Measurements from ENCODE around the gene TTC13.

DNA sequence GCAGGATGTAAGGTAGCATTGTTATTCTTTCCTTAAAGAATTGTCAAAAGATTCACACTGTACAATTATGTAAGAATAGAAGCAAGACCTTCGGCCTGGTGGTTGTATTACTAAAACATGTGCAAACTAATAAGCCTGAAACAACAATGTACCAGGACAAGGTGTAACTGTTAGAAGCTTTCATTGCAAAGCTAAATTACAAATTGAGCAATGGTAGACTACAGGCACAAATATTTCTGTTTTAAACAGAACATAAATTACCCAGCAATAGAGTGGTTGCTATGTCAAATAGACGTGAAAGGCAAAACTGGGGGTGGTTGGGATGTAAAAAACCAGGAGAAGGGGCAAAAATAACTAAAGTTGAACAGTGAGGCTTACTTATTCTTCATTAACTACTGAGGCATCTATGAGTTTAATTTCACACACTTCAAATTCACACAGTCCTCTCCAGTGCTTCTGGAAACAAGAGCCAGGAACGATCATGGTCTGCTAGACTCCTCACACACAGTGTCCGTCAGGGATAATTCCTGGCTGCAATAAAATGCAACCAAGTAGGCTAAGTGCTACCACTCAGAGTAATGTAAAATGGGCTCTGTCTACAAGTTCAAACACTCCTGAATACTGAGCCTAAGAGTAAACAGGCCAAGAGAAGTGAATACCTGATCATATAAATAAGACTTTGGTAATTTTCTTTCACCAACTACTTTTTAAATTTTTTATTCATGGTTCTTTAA, 71.0 kb downstream of the TTC13 start:
- no peak for TF ChIP-seq GABPA (IDR thresholded peaks at IDR 0.05 in 1 of 2, conservative IDR thresholded peaks at IDR 0.05 in 1 of 2)
- no peak for TF ChIP-seq CTCF (IDR thresholded peaks at IDR 0.05; ENCODE audit: low read depth, low read length, missing input control)
- no peak for TF ChIP-seq YY1 (IDR thresholded peaks at IDR 0.05)
- no peak for TF ChIP-seq REST (IDR thresholded peaks at IDR 0.05)
- no peak for TF ChIP-seq ATF3 (IDR thresholded peaks at IDR 0.05)
- TF ChIP-seq, protein P1, sequence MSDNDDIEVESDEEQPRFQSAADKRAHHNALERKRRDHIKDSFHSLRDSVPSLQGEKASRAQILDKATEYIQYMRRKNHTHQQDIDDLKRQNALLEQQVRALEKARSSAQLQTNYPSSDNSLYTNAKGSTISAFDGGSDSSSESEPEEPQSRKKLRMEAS (IDR thresholded peaks at IDR 0.05): no peak
- no peak for TF ChIP-seq RXRA (IDR thresholded peaks at IDR 0.05)
- no peak for TF ChIP-seq JUND (IDR thresholded peaks at IDR 0.05)
- TF ChIP-seq RAD21 (IDR thresholded peaks at IDR 0.05): no peak
- no peak for TF ChIP-seq EGR1 (IDR thresholded peaks at IDR 0.05; ENCODE audit: low read depth in 2 of 2)
- no peak for TF ChIP-seq TAF1 (conservative IDR thresholded peaks at IDR 0.05)
